CD4-positive, alpha-beta T cell (primary cell): ENCODE data around the gene UNC13A. TPM values are rescaled to one million over a fixed set of nuclear protein-coding genes. Genes with fewer than 3 reads are reported as not detected.
"Not testable (repeated sequence)": the region's sequence is repeated elsewhere in the genome, so short reads cannot be mapped to it uniquely, and the experiment has no call there.

Experiments used
- ATAC-seq: fragments of 200-7000 bp; cut with Tn5 transposase; one replicate; pipeline ENCODE4 v1.10.0; 2022; ENCODE audit warnings: mild to moderate bottlenecking; ENCODE audit not compliant: poor library complexity
- CTCF ChIA-PET: fragments of 350-600 bp; sonication (Branson Sonifier 250); formaldehyde crosslinking; loops from one replicate; lab custom pipeline; 2021; ENCODE audit warnings: antibody characterized with exemption, inconsistent platforms; lab: Charles Lee
- POLR2A ChIA-PET: fragments of 350-600 bp; sonication (Branson Sonifier 250); formaldehyde crosslinking; loops from one replicate; lab custom pipeline; 2021; ENCODE audit warnings: antibody characterized with exemption, inconsistent platforms; lab: Charles Lee
- DNase-seq, 14 experiments: peaks; one replicate each; pipeline ENCODE4 v3.0.0-alpha.2; 2013 to 2020; ENCODE audit warnings: mixed read lengths in 2 of 14
- H3K27ac ChIP-seq, 2 donors: one replicate each; pipeline versions ENCODE4 v1.5.1 to v1.7.0; 2013; ENCODE audit warnings: low read length in 2 of 2, low read depth in 1 of 2, mild to moderate bottlenecking in 1 of 2
- H3K27me3 ChIP-seq, 2 experiments: 1 replicate in 1 of 2; 2 replicates in 1 of 2; pipeline versions ENCODE4 v1.6.1 to v1.7.0; 2013; ENCODE audit warnings: low read length in 2 of 2, control low read depth in 1 of 2, mild to moderate bottlenecking in 1 of 2, moderate library complexity in 1 of 2; ENCODE audit not compliant: insufficient read depth in 2 of 2, control insufficient read depth in 1 of 2
- H3K36me3 ChIP-seq: one replicate; pipeline ENCODE4 v1.6.1; 2013; ENCODE audit warnings: low read length, control low read depth; ENCODE audit not compliant: insufficient read depth
- H3K4me1 ChIP-seq: one replicate; pipeline ENCODE4 v1.6.1; 2013; ENCODE audit warnings: low read length, control low read depth; ENCODE audit not compliant: insufficient read depth
- H3K4me3 ChIP-seq: one replicate; pipeline ENCODE4 v1.5.1; 2013; ENCODE audit warnings: mild to moderate bottlenecking, low read length, moderate library complexity
- H3K9me3 ChIP-seq, 2 experiments: 1 replicate in 1 of 2; 2 replicates in 1 of 2; pipeline versions ENCODE4 v1.6.1 to v1.7.0; 2013; ENCODE audit warnings: low read length in 2 of 2, mild to moderate bottlenecking in 2 of 2, control low read depth in 1 of 2, moderate library complexity in 1 of 2; ENCODE audit not compliant: control insufficient read depth in 1 of 2, insufficient read depth in 1 of 2
- H3K27ac Mint-ChIP-seq: one replicate; pipeline ENCODE4 v1.8.0; 2020; ENCODE audit warnings: mixed read lengths
- H3K27me3 Mint-ChIP-seq: one replicate; pipeline ENCODE4 v1.8.0; 2021; ENCODE audit warnings: mixed read lengths
- H3K36me3 Mint-ChIP-seq: one replicate; pipeline ENCODE4 v1.8.0; 2021; ENCODE audit warnings: low read depth, mixed read lengths
- H3K4me1 Mint-ChIP-seq: one replicate; pipeline ENCODE4 v1.8.0; 2021; ENCODE audit warnings: low read depth, mixed read lengths
- H3K4me3 Mint-ChIP-seq: one replicate; pipeline ENCODE4 v1.8.0; 2020; ENCODE audit warnings: mild to moderate bottlenecking, mixed read lengths
- H3K9me3 Mint-ChIP-seq: one replicate; pipeline ENCODE4 v1.8.0; 2020; ENCODE audit warnings: mixed read lengths
- intact Hi-C, 2 experiments: fragments of 100-400 bp; cut with DNase I in 1 of 2; cut with micrococcal nuclease in 1 of 2; formaldehyde crosslinking; loops; one replicate each; pipeline versions ENCODE4 v1.15.1 to v1.9.0; 2023 to 2025; cut with DNase I, micrococcal nuclease
- total RNA-seq, 174 experiments: library from RNA in 2 of 174; stranded (reverse) in 2 of 174; gene quantifications; one replicate each; pipeline ENCODE4 v1.2.3 and lab custom pipeline; 2021 to 2026
- TF ChIP-seq, protein P1 (sequence below): fragments of 200-600 bp; IDR thresholded peaks from one replicate; pipeline ENCODE4 v1.8.0; 2022; ENCODE audit warnings: antibody characterized with exemption, mild to moderate bottlenecking

The UNC13A gene
- total RNA-seq, 2 experiments from 2014 or later: 0.11 to 0.14 TPM

GRCh38 chr19:17599780-17600179 lies 88.4 kb downstream of the UNC13A start:
- no peaks in the 10 kb centered on the region for H3K4me1 ChIP-seq
- Mint-ChIP-seq H3K4me1 (no peaks in the 10 kb centered on the region), H3K9me3 (no peaks in the 10 kb centered on the region), H3K27me3 (peaks cover 39% of the 10 kb centered on the region), H3K4me3 (no peak overlapping the region), H3K36me3 (no peaks in the 10 kb centered on the region), H3K27ac (no peak overlapping the region)
- TF ChIP-seq, protein P1, sequence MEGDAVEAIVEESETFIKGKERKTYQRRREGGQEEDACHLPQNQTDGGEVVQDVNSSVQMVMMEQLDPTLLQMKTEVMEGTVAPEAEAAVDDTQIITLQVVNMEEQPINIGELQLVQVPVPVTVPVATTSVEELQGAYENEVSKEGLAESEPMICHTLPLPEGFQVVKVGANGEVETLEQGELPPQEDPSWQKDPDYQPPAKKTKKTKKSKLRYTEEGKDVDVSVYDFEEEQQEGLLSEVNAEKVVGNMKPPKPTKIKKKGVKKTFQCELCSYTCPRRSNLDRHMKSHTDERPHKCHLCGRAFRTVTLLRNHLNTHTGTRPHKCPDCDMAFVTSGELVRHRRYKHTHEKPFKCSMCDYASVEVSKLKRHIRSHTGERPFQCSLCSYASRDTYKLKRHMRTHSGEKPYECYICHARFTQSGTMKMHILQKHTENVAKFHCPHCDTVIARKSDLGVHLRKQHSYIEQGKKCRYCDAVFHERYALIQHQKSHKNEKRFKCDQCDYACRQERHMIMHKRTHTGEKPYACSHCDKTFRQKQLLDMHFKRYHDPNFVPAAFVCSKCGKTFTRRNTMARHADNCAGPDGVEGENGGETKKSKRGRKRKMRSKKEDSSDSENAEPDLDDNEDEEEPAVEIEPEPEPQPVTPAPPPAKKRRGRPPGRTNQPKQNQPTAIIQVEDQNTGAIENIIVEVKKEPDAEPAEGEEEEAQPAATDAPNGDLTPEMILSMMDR: no peak
- H3K4me3 ChIP-seq: no peak overlapping the region
- ChIA-PET POLR2A (no interaction called here), CTCF (no interaction called here)
- no peaks in the 10 kb centered on the region for H3K36me3 ChIP-seq
- intact Hi-C loops: loop anchor here in 1 of 2 experiments (10.0 kb wide), 1 partner anchor 255 kb away; the partner anchor contains the start of gene RPL18A
- H3K27me3 ChIP-seq: peaks cover 21 to 29% of the 10 kb centered on the region in 2 experiments
- no peak overlapping the region for H3K27ac ChIP-seq
- ATAC-seq (no peak), DNase-seq (no peak)
- H3K9me3 ChIP-seq: no peaks in the 10 kb centered on the region

DNA sequence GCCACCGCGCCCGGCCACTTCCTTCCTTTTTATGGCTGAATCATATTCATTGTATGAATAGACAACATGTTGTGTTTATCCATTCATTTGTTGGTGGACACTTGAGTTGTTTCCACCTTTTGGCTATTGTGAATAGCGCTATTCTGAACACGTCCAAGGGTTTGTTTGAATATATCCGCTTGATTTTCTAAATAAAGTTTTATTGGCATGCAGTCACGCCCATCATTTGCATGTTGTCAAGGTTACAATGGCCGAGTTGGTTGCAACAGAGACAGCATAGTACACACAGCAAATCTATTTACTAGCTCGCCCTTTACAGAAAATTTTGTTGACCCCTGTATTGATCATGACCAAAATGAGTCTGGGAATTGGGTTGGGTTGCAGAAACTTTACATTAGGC lies 89.2 kb downstream of the UNC13A start:
- POLR2A ChIA-PET: no interaction called here

GRCh38 chr19:17598063-17598462 lies 90.1 kb downstream of the UNC13A start:
- H3K27ac Mint-ChIP-seq, H3K27ac ChIP-seq, H3K9me3 ChIP-seq, intact Hi-C loops, POLR2A ChIA-PET, H3K4me1 Mint-ChIP-seq, DNase-seq, H3K4me3 ChIP-seq, H3K4me1 ChIP-seq, H3K36me3 Mint-ChIP-seq, H3K9me3 Mint-ChIP-seq, H3K4me3 Mint-ChIP-seq, ATAC-seq, H3K36me3 ChIP-seq: not testable (repeated sequence)
- H3K27me3 Mint-ChIP-seq: peaks cover 27% of the 10 kb centered on the region
- H3K27me3 ChIP-seq: peaks cover 17 to 29% of the 10 kb centered on the region in 2 experiments
- CTCF ChIA-PET: interaction anchor here (0.7 kb wide), 1 partner anchor 141 kb away, joined by 5 read pairs; no protein-coding TSS in a partner anchor

More for the DNA sequence above, 89.2 kb downstream of the UNC13A start:
- Histone ChIP-seq H3K4me3 (no peak overlapping the region), H3K27me3 (peaks cover 21 to 29% of the 10 kb centered on the region in 2 experiments), H3K4me1 (no peaks in the 10 kb centered on the region), H3K9me3 (no peaks in the 10 kb centered on the region), H3K36me3 (no peaks in the 10 kb centered on the region), H3K27ac (no peak overlapping the region)
- CTCF ChIA-PET: no interaction called here
- peaks cover 32% of the 10 kb centered on the region for H3K27me3 Mint-ChIP-seq
- H3K4me1 Mint-ChIP-seq: no peaks in the 10 kb centered on the region
- no peak overlapping the region for H3K4me3 Mint-ChIP-seq
- intact Hi-C loops: no loop called here
- no peak overlapping the region for H3K27ac Mint-ChIP-seq
- TF ChIP-seq, protein P1: no peak
- DNase-seq (no peak), ATAC-seq (no peak)
- H3K36me3 Mint-ChIP-seq: no peaks in the 10 kb centered on the region
- no peaks in the 10 kb centered on the region for H3K9me3 Mint-ChIP-seq

GRCh38 chr19:17594296-17594695 lies 93.9 kb downstream of the UNC13A start:
- peaks cover 21% of the 10 kb centered on the region for H3K27me3 Mint-ChIP-seq
- H3K9me3 ChIP-seq, ATAC-seq, H3K4me1 Mint-ChIP-seq, DNase-seq, POLR2A ChIA-PET, H3K4me3 Mint-ChIP-seq, H3K4me1 ChIP-seq, intact Hi-C loops, H3K36me3 Mint-ChIP-seq, H3K27ac Mint-ChIP-seq, H3K9me3 Mint-ChIP-seq, H3K4me3 ChIP-seq, CTCF ChIA-PET, H3K27ac ChIP-seq, H3K27me3 ChIP-seq, H3K36me3 ChIP-seq: not testable (repeated sequence)
